Measurements from ENCODE around the gene ZNF710.

DNA sequence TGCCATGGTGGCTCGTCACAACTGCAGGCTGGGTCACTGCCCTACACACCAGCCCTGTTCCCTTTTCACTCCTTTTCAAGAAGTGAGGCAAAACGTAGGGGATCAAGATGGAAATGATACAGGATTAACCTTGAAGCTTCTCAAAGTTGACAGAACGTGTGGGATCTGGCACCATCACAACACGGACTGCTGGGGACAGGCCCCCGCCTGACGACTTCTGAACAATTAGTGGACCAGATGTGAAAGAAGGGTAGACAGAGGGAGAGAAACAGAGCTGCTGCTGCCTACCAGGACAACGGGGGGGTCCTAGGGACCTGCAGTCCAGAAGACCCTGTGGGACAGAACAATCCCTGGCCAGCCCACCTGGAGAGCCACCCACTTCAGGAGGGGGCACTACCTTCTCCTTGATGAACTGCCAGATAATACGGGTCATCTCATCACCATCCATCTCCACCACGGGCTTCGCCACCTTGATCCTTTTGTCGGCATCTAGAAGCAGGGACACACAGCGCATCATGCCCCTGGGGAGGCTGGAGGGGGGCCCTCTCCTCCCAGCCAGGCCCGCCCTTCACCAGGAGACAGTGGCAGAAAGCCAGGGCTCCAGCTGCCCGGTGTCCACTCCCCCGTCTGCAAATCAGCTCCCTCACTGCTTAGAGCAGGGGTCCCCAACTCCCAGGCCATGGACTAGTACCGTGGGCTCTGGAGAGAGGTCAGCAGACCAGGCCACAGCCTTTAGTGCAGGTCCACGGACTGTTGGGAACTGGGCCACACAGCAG lies 90.2 kb downstream of the ZNF710 start:
- no peak for TF ChIP-seq RAD21 (IDR thresholded peaks at IDR 0.05; ENCODE audit: low read depth)
- TF ChIP-seq ZBTB7A (IDR thresholded peaks at IDR 0.05; ENCODE audit: low read depth): no peak
- TF ChIP-seq TEAD4 (IDR thresholded peaks at IDR 0.05): no peak
- TF ChIP-seq, protein P1, sequence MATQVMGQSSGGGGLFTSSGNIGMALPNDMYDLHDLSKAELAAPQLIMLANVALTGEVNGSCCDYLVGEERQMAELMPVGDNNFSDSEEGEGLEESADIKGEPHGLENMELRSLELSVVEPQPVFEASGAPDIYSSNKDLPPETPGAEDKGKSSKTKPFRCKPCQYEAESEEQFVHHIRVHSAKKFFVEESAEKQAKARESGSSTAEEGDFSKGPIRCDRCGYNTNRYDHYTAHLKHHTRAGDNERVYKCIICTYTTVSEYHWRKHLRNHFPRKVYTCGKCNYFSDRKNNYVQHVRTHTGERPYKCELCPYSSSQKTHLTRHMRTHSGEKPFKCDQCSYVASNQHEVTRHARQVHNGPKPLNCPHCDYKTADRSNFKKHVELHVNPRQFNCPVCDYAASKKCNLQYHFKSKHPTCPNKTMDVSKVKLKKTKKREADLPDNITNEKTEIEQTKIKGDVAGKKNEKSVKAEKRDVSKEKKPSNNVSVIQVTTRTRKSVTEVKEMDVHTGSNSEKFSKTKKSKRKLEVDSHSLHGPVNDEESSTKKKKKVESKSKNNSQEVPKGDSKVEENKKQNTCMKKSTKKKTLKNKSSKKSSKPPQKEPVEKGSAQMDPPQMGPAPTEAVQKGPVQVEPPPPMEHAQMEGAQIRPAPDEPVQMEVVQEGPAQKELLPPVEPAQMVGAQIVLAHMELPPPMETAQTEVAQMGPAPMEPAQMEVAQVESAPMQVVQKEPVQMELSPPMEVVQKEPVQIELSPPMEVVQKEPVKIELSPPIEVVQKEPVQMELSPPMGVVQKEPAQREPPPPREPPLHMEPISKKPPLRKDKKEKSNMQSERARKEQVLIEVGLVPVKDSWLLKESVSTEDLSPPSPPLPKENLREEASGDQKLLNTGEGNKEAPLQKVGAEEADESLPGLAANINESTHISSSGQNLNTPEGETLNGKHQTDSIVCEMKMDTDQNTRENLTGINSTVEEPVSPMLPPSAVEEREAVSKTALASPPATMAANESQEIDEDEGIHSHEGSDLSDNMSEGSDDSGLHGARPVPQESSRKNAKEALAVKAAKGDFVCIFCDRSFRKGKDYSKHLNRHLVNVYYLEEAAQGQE (IDR thresholded peaks at IDR 0.05; ENCODE audit: low read depth): no peak
